ENCODE measurements around the gene NAMPT. TPM values are rescaled to one million over a fixed set of nuclear protein-coding genes. Genes with fewer than 3 reads are reported as not detected.
"Not testable (repeated sequence)": the region's sequence is repeated elsewhere in the genome, so short reads cannot be mapped to it uniquely, and the experiment has no call there.

Gene NAMPT
- polyA plus RNA-seq, 1 donor, result 19.5 TPM

DNA sequence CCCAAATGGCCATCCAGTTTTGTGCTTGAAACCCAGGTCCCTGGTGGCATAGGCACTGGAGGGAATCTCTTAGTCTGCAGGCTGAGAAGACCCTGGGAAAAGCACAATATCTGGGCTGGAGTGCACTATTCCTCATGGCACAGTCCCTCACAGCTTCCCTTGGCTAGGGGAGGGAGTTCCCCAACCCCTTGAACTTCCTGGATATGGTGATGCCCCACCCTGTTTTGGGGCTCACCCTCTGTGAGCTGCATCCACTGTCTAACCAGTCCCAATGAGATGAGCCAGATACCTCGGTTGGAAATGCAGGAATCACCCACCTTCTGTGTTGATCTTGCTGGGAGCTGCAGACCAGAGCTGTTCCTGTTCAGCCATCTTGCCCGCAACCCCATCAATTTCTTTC lies 19.8 kb upstream of the NAMPT start:
- no peak for DNase-seq (ENCODE audit: low read depth)

GRCh38 chr7:106298631-106299030 lies 13.8 kb upstream of the NAMPT start:
- not testable (repeated sequence) for DNase-seq (ENCODE audit: low read depth)

DNA sequence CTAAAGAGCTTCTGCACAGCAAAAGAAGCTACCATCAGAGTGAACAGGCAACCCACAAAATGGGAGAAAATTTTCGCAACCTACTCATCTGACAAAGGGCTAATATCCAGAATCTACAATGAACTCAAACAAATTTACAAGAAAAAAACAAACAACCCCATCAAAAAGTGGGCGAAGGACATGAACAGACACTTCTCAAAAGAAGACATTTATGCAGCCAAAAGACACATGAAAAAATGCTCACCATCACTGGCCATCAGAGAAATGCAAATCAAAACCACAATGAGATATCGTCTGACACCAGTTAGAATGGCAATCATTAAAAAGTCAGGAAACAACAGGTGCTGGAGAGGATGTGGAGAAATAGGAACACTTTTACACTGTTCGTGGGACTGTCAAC lies 13.4 kb upstream of the NAMPT start:
- DNase-seq (ENCODE audit: low read depth), result not testable (repeated sequence)

GRCh38 chr7:106294334-106294733 lies 9.6 kb upstream of the NAMPT start:
- DNase-seq (ENCODE audit: low read depth), result no peak

GRCh38 chr7:106291247-106291646 lies 6.5 kb upstream of the NAMPT start:
- no peak for DNase-seq (ENCODE audit: low read depth)

DNA sequence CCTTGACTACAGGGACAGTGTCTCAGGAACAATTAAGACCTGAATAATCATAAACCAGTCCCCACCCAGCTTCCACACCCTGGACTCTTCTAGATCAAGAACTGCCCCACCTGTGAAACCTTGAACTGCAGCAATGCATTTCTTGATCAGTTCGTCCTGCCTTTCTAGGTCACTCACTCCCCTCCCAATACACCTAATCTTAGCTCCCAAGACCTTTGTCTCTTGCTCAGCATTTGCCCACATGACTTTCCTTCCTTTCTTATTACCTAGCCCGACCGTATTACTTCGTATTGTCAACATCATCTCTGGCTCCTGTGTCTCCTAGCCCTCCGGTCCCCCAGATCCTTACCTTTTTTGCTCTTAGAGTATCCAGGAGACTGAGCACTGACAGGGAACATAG lies 5.5 kb upstream of the NAMPT start:
- DNase-seq (ENCODE audit: low read depth), result no peak

GRCh38 chr7:106289848-106290247 lies 5.1 kb upstream of the NAMPT start:
- DNase-seq (ENCODE audit: low read depth), result no peak

DNA sequence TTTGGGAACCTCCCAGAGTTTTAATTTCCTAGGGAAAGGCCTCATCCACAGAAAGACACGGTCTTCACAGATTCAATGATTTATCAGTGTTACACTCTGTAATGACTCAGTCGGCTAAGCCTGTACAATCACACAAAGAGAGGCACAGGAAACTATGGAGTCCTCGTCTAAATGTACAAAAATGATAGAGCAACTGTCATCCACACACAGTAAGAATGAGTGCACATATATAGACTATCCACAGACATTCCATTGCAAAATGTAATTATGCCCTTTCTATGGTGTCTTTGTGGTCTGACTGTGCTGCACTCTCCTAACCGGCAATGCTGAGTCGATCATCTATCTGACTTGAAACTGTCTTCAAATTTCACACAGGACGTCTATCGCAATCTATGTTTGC lies 3.5 kb upstream of the NAMPT start:
- no peak for DNase-seq (ENCODE audit: low read depth)

- DNase-seq (ENCODE audit: low read depth), result no peak
Measured at GRCh38 chr7:106287786-106288185, 3.0 kb upstream of the NAMPT start.

GRCh38 chr7:106285855-106286492 lies 1.2 kb upstream of the NAMPT start:
- no peak for DNase-seq (ENCODE audit: low read depth)

DNA sequence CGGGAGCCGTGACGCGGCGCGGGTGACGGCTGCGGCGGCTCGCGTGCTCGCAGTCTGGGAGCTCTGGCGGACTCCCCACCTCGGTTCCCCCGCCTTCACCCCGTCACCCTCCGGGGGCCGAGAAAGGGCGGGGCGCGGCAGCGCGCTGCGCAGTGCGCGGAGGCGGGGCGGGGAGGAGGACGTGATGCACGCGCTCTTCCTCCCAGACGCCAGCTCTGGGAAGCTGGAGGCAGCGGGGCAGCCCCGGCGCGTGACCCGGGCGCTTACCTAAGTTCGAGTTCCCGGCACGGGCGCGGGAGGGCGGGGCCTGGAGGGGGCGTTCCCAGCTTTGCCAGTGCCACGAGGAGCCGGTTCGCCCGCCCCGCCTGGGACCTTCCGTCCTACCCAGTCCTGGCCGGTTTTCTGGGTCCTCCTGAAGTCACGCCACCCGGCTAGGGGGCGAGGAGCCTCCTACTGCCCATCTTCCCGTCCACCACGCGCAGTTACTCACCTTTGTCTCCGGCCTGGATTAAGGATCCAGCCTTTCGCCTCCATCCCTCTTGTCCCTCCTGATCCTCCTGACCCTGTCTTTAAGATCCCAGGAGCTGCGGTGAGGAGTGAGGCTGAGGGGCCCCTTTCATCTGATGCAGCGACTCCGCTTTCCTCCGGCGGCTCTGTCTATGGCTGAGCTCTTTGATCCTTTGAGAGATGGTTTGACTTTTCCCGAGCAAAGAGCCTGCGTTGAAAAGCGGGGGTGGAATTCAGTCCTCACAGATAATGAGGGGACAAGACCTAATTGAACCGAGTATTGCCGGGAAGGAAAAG lies 470 bp upstream of the NAMPT start:
- no peak for DNase-seq (ENCODE audit: low read depth)

GRCh38 chr7:106283831-106284713 lies 711 bp downstream of the NAMPT start:
- no peak for DNase-seq (ENCODE audit: low read depth)

GRCh38 chr7:106283501-106283830 lies 1.3 kb downstream of the NAMPT start:
- no peak for DNase-seq (ENCODE audit: low read depth)

DNA sequence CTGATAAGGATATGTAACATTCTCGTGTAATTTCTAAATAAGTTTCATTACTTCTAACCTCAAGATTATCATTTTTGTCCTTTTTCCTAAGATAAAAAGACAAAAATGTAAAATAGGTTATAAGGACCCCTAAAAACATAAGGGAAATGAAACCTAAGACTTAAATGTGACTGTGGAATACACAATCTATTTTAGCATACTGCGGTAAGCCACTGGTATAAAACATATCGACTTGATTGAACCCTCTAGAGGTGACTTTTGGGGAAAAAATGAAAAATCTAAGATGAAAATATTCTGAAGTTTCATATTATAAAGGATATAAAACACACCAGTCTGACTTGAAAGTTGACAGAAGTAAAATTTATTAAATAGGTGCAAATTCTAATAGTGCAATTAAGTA lies 1.9 kb downstream of the NAMPT start:
- no peak for DNase-seq (ENCODE audit: low read depth)

- no peak for DNase-seq (ENCODE audit: low read depth)
Measured at GRCh38 chr7:106282390-106282789, 2.4 kb downstream of the NAMPT start.

DNA sequence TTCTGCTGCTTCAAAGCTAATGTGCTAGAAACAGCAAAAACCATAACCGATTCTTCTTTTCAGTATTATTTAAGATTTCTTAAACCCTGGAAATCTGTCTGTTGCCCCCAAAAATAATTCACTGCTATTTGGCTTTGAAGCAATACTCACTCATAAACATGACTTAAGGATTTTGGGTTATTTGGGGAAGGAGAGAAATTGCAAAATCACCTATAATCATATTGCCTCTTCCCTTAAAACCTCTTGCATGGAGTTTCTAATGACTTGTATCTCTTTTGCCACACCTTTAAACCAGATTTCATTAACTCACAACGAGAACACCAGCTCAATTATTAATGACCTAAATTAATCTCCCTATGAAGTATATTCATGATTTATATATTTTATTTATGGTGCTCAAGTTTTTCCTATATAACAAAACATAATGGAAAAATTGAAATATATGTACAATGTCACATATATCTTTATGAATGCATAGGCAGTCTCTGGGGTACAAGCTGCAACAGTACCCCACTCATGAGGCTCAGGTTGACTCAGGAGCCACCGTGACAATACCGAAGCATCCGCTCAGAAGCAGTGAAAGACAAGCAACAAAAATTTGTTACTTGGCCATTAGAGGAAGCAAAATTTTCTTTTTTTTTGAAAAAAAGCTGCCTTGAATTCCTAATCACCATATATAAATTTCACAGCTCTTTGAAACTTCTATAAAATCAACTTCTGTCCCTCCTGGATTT lies 3.0 kb downstream of the NAMPT start:
- no peak for DNase-seq (ENCODE audit: low read depth)

GRCh38 chr7:106281127-106281526 lies 3.7 kb downstream of the NAMPT start:
- DNase-seq (ENCODE audit: low read depth), result no peak

DNA sequence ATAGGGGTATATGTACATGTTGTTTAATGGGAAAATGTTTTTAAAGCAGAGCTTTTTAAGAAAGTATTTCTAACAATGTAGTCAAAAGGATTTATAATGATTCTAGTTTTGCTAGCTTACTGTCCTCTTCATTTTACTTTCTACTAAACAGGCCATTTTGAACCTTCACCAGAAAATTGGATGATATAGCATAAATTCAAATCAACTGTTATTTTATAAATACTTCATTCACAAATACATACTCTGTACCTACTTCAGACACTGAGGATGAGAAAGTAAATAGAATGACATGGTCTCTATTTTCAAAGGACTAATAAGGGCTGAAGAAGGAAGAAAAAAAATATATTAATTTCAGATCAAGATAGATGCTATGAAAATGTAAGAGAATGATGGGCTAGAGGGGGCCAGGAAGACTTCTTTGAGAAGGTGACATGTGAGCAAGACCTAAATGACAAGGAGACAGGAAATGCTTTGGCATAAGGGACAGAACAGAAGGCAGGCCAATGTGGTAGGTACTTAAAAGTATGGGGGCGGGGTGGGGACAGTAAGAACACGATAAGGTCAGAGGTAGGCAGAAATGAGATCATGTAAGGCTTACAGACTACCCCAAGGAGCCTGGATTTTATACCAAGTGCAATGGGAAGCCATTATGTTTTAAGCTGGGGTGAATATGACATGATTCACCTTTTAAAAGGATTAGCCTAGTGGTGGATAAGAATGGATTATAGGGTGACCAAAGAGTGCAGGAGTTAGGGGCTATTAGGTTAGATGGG lies 5.2 kb downstream of the NAMPT start:
- DNase-seq (ENCODE audit: low read depth), result no peak

- no peak for DNase-seq (ENCODE audit: low read depth)
Measured at GRCh38 chr7:106278695-106279094, 6.1 kb downstream of the NAMPT start.

DNA sequence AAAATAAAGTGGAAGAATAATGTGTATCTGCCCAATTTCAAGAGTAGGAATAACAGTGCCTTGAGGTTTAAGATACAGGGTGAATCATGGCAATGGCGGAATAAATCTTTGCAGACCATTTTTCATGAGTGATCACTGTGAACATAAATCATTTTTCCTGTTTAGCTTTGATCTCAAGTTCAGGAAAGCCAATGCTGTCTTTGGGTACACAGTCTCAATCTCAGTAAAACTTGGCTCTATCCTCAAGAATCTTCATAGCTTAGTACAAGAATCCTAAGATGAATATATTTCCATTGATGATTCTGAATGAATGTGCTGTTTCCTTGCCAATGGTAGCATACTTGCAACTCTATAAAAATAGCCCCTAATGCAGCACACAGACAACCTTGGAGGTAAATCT lies 6.8 kb downstream of the NAMPT start:
- no peak for DNase-seq (ENCODE audit: low read depth)

- DNase-seq (ENCODE audit: low read depth), result no peak
Measured at GRCh38 chr7:106276513-106276912, 8.3 kb downstream of the NAMPT start.
